HL-60 (cell line): ENCODE measurements around the gene IL36G.
A peak's percentile ranks its signal among the peaks of the same experiment; 100 is the strongest.

ENCODE experiments used
- DNase-seq, 2 experiments: peaks; one replicate each; pipeline ENCODE4 v3.0.0-alpha.2; 2010 to 2020; ENCODE audit warnings: low read depth in 1 of 2, low spot score in 1 of 2
- H3K27ac ChIP-seq: fragments of 250-450 bp; sonication (Bioruptor Pico); replicated peaks from 2 replicates; pipeline ENCODE4 v1.5.1; 2020; ENCODE audit warnings: mild to moderate bottlenecking, moderate library complexity
- H3K27me3 ChIP-seq: fragments of 250-450 bp; sonication (Bioruptor Pico); 2 replicates; pipeline ENCODE4 v1.5.1; 2021; ENCODE audit warnings: mild to moderate bottlenecking, moderate library complexity; ENCODE audit not compliant: insufficient read depth, poor library complexity, severe bottlenecking
- H3K4me3 ChIP-seq: replicated peaks from 2 replicates; pipeline ENCODE4 v1.5.1; 2011; ENCODE audit warnings: mild to moderate bottlenecking, control low read depth, low read length; ENCODE audit not compliant: insufficient read depth
- CTCF ChIP-seq: IDR thresholded peaks from one replicate; pipeline ENCODE4 v1.5.1; 2011; ENCODE audit warnings: low read length, control low read depth, inconsistent platforms; ENCODE audit not compliant: insufficient read depth
- GABPA ChIP-seq: IDR thresholded peaks from 2 replicates; pipeline ENCODE4 v1.6.1; 2012; ENCODE audit warnings: low read depth
- POLR2AphosphoS5 ChIP-seq: IDR thresholded peaks from 2 replicates; pipeline ENCODE4 v1.6.1; 2012; ENCODE audit warnings: low read depth
- REST ChIP-seq: IDR thresholded peaks from 2 replicates; pipeline ENCODE4 v1.6.1; 2012; ENCODE audit warnings: low read depth; ENCODE audit not compliant: insufficient replicate concordance
- SPI1 ChIP-seq: IDR thresholded peaks from 2 replicates; pipeline ENCODE4 v1.6.1; 2012; ENCODE audit warnings: low read depth, mild to moderate bottlenecking, borderline replicate concordance

The IL36G gene

GRCh38 chr2:112939425-112939824, 38.4 kb upstream of the IL36G start:
- Histone ChIP-seq H3K27ac (no peak overlapping the region), H3K27me3 (no peaks in the 10 kb centered on the region), H3K4me3 (no peak overlapping the region)
- no peak for DNase-seq
- TF ChIP-seq POLR2AphosphoS5 (no peak), GABPA (no peak), CTCF (no peak), SPI1 (no peak), REST (no peak)

GRCh38 chr2:112940859-112941625, 36.8 kb upstream of the IL36G start:
- TF ChIP-seq POLR2AphosphoS5, result no peak
- no peak for TF ChIP-seq REST
- TF ChIP-seq GABPA, result no peak
- no peak for TF ChIP-seq SPI1
- TF ChIP-seq CTCF, result no peak
- Histone ChIP-seq H3K27me3 (no peaks in the 10 kb centered on the region), H3K27ac (no peak overlapping the region), H3K4me3 (no peak overlapping the region)
- DNase-seq, result no peak

- DNase-seq, result peak; percentile 34 to 84
- TF ChIP-seq POLR2AphosphoS5, result no peak
- TF ChIP-seq GABPA, result no peak
- no peak for TF ChIP-seq REST
- TF ChIP-seq CTCF, result peak; percentile 93
- TF ChIP-seq SPI1, result no peak
- Histone ChIP-seq H3K27ac (no peak overlapping the region), H3K4me3 (no peak overlapping the region), H3K27me3 (no peaks in the 10 kb centered on the region)
These were observed 35.8 kb upstream of the IL36G start for GRCh38 chr2:112941753-112942653.
